Coronary artery (tissue), 2 donors: Measurements from ENCODE around the gene GPR62.

Experiments used
- DNase-seq: peaks from one replicate; pipeline ENCODE4 v3.0.0-alpha.2; 2017; ENCODE audit warnings: low spot score
- H3K27ac ChIP-seq, 2 donors: fragments of 200-600 bp; sonication (generic); one replicate each; pipeline ENCODE4 v1.5.1; 2016 to 2019
- H3K4me3 ChIP-seq: fragments of 200-600 bp; sonication (generic); 2 replicates; pipeline ENCODE4 v1.5.1; 2016; ENCODE audit warnings: mild to moderate bottlenecking, moderate library complexity
- TF ChIP-seq, protein P1 (sequence below): fragments of 200-600 bp; sonication (generic); IDR thresholded peaks from one replicate; pipeline ENCODE4 v1.5.1; 2019; ENCODE audit warnings: antibody characterized with exemption

Gene GPR62

DNA sequence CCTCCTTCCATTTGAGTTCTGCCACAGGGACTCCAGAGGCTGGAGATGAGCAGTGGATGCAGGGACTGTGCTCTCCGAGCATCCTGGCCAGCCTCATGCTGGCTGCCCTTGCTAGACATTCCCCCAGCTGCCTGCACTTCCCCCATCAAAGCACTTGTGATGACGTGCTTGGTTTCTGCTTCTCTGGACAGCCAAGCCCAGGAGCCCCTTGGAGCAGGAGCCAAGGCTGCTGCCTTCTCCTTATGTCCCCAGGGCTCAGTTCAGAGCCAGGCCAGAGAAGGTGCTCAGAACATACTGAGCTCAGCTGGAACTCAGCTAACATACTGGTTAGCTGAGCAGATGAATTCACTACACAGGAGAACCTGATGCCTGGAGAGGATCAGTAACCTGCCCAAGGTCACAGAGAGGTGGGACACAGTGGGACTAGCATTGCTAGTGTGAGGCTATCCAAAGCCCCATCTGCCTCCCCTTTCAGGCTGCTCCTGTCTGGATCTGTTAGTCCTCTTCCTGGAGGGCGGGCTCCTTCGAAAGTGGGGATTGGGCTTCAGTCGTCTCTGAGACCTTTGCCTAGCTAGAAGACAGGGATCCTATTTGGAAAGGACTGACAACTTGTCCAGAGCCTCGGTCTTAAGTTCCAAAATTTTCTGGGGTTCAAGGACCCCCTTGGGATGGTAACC is 7.8 kb downstream of the GPR62 start:
- no peak overlapping the region for H3K4me3 ChIP-seq
- TF ChIP-seq, protein P1, sequence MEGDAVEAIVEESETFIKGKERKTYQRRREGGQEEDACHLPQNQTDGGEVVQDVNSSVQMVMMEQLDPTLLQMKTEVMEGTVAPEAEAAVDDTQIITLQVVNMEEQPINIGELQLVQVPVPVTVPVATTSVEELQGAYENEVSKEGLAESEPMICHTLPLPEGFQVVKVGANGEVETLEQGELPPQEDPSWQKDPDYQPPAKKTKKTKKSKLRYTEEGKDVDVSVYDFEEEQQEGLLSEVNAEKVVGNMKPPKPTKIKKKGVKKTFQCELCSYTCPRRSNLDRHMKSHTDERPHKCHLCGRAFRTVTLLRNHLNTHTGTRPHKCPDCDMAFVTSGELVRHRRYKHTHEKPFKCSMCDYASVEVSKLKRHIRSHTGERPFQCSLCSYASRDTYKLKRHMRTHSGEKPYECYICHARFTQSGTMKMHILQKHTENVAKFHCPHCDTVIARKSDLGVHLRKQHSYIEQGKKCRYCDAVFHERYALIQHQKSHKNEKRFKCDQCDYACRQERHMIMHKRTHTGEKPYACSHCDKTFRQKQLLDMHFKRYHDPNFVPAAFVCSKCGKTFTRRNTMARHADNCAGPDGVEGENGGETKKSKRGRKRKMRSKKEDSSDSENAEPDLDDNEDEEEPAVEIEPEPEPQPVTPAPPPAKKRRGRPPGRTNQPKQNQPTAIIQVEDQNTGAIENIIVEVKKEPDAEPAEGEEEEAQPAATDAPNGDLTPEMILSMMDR, result no peak
- H3K27ac ChIP-seq, result no peak overlapping the region
- DNase-seq, result no peak

DNA sequence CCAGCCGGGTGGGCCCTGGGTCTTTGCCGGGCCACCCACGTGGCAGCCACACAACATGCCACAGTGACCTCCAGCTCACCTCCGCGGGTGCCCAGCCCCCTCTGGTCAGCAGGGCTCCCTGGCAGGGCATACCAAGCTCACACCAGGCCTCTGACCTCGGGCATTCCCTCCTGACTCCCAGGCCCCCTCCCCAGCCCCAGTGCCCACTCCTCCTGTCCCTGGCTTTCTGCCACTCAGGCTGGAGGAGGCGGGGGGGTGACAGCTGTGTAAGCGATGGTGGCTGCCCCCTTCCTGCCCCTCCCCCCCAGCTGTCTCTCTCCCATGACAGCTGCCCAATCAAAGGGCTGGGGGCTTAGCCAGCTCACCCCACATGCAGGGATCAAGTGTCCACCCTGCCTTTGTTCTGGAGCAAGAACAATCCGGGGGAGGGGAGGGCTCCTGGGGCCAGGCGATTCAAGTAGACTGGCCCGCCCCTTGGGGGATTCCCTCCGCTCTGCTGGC is 8.8 kb downstream of the GPR62 start:
- TF ChIP-seq, protein P1, result no peak
- H3K4me3 ChIP-seq, result no peak overlapping the region
- DNase-seq, result no peak
- H3K27ac ChIP-seq, result no peak overlapping the region

DNA sequence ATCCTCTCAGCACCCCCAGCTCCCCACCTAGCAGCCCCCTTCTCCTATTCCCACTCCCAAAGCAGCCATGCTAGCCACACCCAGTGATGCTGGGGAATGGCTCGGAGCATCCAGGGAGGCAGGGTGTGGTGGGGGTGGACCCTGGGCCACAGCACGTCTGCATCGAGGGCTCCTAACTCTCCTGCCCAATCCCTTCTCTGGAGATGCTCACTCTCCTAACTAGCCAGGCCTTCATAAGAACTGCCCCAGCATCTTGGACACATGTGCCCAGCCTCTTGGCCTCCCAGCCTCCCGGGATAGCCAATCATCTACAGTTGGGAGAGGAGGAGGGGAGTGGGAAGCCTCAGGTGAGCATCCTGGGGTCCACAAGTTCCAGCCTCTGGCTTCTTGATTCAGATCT is 9.3 kb downstream of the GPR62 start:
- no peak overlapping the region for H3K27ac ChIP-seq
- no peak overlapping the region for H3K4me3 ChIP-seq
- TF ChIP-seq, protein P1, result no peak
- DNase-seq, result no peak

DNA sequence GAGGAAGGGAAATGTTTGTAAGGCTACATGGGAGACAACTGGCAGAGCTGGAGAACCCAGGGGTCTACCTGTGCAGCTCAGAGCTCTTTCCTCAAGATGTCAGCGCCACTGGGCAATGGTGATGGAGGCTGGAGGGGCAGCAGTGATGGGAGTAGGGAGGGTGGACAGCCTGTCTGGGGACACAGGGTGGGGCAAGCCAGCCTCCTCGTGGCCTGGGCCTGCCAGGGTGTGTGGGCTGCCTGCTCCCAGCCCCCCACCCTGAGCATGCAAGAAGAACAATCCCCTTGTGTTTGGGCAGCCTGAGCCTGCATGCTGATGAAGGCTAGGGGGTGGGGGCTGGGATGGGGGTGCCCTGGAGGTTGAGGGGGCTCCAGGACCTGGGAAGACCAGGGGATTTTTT is 10.8 kb downstream of the GPR62 start:
- no peak for DNase-seq
- TF ChIP-seq, protein P1, result no peak
- Histone ChIP-seq H3K27ac (peak overlapping the region in 1 of 2 donors; percentile 96), H3K4me3 (peak overlapping the region; percentile 83)

DNA sequence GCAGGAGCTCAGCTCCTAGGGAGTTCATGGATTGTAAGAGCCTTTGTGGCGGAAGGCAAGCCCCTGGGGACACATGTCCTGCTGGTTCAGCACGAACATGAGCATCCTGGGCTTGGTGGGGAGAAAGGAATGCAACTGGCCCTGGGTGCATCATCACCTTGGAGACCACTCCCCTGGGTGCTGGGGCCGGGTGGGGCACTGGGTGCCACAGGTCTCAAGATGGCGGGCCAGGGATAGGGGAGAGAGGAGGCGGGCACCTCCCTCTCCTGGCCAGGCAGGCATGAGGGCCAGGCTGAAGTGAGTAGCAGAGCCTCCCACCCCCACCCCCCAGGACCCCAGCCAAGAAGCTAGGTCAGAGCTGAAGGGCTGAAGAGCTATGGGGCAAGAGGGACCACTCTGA is 11.3 kb downstream of the GPR62 start:
- DNase-seq, result no peak
- TF ChIP-seq, protein P1, result no peak
- peak overlapping the region; percentile 83 for H3K4me3 ChIP-seq
- peak overlapping the region; percentile 86 to 96 for H3K27ac ChIP-seq

DNA sequence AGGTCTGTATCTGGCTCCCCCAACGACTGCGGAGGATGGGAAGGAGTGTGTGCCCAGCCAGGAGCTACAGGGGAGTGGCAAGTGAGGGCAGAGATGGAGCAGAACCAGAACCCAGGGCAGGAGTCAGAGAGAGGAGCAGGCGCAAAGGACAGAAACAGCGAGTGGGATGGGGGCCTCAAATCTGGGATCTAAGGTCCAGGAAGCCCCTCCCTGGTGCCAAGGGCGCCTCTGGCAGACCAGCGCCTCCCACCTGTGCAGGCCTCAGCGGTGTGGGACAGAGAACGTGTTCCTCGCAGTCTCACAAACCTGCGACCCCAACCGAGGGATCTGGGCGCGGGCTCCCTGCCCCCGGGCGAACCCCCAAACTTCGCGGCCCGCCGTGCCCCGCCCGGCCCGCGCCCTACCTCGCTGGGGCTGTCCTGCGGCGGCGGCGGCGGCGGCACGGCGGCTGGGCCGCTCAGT is 11.8 kb downstream of the GPR62 start:
- TF ChIP-seq, protein P1, result no peak
- H3K27ac ChIP-seq, result peak overlapping the region; percentile 86 to 96
- H3K4me3 ChIP-seq, result peak overlapping the region; percentile 83
- no peak for DNase-seq
